ENCODE measurements around the gene HYAL2.

- TF ChIP-seq CTCF (IDR thresholded peaks at IDR 0.05) (peak in 2 of 3 experiments; percentile 12 to 20), POLR2A (IDR thresholded peaks at IDR 0.05) (no peak)
Observed at GRCh38 chr3:50297896-50298725, 24.4 kb downstream of the HYAL2 start.

All from testis (tissue), 2 donors.